Measurements from ENCODE around the gene GRIFIN.

GRIFIN gene

DNA sequence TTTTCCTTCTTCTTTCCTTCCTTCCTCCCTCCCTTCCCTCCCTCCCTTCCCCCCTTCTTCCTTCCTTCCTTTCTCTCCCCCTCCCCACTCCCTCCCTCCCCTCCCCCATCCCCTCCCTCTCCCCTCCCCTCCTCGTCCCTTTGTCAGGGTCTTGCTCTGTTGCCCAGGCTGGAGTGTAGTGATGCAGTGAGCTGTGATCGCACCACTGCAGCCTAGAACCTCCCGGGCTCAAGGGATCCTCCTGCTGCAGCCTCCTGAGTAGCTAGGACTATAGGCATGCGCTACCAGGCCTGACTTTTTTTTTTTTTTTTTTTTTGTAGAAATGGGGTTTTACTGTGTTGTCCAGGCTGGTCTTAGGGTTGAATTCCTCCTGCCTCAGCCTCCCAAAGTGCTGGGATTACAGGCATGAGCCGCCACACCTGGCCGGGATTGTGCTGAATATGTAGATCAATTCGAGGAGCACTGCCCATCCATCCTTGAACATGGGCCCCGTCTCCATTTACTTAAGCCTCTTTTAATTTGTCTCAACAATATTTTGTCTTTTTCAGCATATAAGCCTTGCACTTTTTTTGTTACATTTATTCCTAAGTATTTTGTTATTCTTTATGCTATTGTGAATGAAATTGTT lies 23.4 kb downstream of the GRIFIN start:
- no peak for DNase-seq

DNA sequence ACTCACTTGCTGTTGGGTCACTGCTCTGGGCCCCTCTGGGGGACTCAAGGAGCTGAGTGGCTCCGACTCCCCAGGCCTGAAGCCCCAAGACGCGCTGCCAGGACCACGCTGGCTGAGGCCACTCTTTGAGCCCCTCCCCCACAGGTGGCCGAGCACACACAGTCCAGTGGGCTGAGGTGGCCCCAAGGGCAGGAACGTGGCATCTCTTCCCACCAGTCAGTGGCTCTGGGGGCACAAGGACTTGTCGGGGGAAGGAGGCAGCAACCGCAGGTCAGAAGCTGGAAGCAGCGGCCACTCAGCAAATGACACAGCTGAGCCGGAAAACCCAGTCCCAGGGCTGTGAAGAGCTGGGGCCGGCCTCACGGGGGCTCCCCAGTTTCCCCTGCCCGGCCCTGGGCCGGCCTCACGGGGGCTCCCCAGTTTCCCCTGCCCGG lies 24.1 kb downstream of the GRIFIN start:
- no peak for DNase-seq

DNA sequence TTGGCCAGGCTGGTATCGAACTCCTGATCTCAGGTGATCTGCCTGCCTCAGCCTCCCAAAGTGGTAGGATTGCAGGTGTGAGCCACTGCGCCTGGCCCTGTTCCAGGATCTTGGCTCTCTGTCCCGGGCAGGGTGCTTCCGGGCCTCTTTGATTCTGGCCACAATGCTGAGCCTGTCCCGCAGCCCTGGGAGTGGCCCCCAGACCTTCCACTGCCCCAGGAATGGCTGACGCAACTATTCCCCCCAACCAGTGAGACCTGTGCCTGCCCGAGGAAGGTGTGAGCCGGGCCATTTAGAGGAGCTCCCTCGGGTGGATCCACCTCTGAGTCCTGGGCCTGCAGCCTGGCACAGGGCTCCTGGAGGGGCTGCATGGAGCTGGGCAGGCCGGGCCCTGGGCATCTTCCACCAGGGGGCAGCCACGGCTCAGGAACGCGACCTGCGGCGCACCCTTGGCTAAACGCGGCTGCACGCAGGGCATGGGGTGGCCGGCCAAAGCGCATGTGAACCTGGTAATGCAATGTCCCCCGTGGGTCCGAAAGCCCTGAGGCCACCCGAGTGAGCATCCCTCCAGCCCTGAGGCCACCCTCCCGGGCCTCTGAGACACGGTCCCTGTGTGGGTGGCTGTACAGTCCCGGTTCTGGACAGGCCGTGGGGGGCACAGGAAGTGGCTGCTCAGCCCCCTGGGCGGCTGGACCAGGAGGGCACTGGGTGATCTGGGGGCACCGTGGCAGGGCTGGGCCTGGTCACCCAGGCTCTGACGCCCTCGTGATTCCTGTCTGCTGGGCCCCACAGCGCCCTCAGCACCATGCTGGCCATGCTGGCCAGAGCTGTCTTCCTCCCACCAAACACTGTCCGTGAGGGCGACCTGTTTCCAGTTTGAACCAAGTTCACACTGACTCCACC lies 24.8 kb downstream of the GRIFIN start:
- DNase-seq: peak; percentile 44 to 68 (median 66)

DNA sequence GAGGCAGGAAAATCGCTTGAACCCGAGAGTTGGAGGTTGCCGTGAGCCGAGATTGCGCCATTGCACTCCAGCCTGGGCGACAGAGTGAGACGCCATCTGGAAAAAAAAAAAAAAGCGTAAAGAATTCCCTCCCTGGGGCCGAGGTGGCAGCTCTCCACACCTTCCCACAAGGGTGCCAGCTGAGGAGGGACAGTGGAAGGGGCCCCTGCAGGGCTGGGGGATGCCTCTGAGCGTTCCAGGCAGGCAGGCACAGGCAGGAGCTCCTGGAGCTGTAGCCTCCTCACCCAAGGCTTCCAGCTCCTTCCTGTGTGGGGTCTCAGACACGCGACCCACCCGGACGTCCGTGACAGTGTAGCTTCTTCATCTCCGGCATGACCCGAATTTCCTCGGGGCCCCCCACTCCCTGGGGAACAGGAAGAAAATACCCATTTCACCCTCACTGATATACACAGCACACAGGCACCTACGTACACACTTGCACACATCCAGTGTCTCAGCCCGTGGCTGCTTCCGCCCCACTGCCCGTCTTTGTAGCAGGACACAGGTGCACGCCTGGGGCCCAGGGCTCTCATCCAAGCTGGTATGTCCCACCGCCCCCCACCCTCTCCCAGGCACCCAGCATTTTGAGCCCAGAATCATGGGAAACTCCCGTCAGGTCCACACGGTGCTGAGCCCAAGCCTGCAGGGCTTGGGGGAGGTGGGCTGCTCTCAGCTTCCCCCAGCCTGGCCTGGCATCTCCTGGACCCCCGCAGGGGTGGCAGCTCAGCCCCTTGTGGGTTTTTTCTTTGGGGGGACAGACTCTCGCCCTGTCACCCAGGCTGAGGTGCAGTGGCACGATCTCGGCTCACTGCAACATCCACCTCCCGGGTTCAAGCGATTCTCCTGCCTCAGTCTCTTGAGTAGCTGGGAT lies 25.7 kb downstream of the GRIFIN start:
- no peak for DNase-seq

DNA sequence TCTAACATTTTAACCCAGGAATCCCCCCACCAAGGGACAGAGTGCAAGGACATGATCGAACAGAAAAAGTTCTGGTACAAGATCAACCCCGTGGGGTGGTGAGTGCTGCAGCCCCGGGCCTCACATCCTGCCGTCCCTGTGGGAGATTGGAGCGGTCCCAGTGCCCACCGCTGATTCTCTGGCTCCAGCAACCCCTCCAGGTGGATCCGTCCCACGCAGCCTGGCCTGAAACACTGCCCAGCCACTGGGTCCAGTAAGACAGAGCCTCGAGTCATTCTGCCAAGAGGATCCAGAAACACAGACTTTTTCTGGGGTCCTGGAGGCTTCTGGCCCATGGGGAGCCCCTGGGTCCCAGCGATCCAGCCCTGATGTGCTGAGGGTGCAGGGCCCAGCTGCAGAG lies 29.5 kb downstream of the GRIFIN start:
- DNase-seq: no peak

DNA sequence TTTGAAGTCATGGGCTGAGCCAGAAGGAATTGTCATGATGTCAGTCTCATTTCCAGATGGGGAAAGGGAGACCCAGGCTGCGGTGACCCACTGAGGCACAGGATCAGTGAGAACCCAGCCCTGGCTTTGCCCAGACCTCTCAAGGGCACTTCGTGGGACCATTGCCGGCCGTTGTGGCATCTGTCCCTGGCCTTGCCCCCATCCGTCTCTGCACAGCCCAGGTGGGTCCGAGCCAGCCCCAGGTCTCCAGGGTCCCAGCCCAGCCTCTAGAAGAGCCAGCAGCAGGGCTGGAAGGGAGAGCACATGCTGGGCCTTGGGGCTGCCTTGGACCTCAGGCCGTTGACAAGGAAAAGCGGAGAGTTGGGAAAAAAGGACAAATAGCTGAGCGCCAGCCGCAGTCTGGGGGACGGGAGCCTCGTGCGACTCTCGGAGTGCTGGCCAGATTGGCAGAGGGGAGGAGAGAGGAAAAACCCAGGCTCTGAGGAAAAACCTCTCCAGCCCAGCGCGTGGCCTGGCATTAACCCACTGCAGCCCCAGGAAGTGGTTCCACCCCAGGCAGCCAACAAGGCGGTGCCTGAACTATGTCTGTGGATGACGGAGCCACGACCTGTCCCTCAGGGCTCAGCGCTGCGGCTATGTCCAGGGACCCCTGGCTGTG lies 30.2 kb downstream of the GRIFIN start:
- DNase-seq: no peak

DNA sequence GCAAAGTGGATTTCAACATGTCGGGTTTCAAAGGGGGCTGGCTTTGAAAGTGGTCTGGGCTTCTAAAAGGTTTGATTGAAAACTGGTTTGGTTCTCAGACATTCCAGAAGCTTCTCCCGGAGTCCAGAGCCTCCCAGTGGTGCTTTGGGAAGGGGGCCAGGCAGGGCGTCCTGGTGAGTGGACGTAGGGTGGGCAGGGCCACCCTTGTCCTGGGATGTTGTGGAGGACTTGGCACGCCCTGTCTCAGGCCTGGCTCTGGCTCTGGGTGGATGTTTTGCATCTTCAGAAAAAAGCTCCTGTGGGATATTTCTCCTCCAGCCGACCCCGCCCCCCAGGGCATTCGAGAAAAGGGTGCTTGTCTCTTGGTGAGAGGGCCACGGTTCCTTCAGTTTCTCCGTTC lies 31.2 kb downstream of the GRIFIN start:
- DNase-seq: no peak

DNA sequence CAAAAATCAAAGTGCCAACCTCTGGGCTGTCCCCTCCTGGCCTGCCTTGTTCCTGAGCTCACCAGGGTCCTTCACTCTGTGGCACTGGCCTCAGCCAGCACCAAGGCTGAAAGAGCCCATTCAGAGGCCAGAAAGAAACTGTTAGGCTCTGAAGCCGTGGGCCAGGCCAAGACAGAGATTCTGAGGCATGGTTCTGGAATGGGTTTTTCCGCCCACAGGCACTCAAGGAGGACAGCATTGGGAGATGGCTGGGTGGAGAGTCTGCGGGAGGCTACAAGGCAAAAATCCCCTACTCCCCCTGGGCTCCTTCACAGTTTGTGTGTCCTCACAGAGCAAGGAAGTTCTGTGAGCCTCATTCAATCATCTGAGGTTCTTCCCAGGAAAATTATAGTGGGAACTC lies 31.7 kb downstream of the GRIFIN start:
- no peak for DNase-seq

DNA sequence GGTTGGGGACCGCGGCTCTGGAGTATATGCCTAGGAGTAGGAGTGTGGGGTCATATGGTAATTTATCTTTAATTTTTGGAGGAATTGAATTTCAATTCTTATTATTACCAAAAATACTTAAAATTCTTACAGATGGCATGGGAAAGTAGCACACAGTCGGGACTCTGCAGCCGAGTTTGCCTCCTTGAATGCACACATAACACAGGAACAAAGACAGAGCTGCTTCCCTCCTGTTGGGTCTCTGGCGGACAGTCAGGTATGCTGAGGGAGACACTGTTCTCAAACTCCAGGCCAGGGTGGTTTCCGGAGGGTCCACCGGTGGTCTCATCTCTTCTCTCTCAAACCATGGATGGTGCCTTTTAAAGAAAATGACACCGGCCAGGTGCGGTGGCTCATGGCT lies 32.7 kb downstream of the GRIFIN start:
- no peak for DNase-seq

DNA sequence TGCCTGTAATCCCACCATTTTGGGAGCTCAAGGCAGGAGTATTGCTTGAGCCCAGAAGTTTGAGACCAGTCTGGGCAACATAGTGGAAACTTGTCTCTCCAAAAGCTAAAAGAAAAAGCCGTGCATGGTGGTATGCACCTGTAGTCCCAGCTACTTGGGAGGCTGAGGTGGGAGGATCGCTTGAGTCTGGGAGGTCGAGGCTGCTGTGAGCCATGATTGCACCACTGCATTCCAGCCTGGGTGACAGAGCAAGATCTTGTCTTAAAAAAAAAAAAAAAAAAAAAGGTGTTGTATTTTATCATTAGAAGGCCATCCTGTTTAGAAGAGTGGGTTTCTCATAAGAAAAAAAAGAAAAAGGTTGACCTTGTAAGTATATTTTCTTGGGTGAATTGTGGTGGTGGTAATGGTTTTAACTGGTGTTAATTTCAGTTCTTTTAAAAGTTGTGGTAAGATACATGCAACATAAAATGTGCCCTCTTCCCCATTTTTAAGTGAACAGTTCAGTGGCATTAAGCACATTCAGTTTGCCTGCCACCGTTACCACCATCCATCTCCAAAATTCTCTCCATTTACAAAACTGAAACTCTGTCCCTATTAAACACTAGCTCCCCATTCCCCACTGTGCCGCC lies 34.7 kb downstream of the GRIFIN start:
- no peak for DNase-seq

DNA sequence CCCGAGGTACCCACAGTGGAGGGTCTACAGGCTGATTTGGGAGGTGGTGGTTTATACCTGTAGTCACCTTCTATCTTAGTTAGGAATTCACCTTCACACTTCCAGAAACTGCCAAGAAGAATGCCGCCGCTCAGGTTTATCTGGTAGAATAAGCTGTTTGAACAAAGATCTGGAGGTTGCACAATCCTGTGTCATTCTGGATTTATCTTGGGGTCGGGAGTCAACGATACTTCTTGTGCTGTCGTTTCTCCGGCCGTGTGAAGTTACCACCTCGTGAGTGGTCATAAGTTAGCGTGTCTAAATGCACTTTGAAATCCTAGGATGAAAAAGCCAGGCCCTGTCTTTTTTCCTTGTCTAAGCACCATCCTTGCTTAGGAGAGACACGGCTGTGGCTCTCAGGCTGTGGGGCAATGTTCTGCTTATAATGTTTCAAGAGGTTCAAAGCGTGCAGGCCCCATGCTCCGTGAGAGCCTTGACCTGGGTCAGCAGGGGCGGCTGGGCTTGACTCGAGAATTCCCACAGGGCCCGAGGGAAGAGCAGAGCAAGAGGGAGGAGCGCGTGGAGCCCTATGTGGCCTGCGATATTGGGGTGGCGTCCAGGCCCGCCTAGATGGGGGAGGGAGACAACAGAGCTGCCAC lies 35.5 kb downstream of the GRIFIN start:
- no peak for DNase-seq

DNA sequence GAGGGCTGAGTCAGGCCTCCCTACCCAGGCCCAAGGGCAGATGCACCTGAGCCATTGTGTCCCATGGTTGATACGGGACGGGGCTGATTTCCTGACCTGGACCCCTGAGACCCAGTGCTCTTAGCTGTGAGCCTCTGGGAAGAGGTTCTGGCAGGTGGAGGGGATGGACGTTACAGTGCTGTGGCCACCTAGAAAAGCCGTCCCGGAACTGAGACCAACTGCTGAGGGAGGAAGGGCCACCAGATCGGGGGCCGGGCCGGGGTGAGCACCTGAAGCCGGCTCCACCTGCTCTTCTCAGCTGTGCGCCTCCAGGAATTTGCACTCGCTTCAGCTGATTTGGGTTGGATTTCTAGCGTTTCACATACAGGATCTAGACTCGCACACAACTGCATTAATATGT lies 37.4 kb downstream of the GRIFIN start:
- DNase-seq: no peak

DNA sequence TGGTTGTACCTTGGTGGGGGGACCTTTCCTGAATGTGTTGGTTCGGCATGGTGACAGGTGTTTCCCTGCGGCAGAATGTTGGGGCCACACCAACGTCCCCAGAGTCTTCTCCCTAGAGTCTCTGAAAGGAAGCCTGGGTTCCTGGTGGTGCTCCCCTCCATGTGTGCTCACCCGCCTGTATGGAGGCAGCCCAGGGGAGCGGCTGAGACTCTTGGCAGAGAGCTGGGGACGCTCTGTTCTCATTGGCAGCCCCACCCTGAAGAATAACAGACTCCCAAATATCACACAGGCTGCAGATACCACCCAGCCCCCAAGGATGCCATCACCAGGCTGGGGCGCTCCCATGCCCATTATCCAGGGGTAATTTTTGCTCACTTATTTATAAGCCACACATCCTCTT lies 38.0 kb downstream of the GRIFIN start:
- DNase-seq: no peak

DNA sequence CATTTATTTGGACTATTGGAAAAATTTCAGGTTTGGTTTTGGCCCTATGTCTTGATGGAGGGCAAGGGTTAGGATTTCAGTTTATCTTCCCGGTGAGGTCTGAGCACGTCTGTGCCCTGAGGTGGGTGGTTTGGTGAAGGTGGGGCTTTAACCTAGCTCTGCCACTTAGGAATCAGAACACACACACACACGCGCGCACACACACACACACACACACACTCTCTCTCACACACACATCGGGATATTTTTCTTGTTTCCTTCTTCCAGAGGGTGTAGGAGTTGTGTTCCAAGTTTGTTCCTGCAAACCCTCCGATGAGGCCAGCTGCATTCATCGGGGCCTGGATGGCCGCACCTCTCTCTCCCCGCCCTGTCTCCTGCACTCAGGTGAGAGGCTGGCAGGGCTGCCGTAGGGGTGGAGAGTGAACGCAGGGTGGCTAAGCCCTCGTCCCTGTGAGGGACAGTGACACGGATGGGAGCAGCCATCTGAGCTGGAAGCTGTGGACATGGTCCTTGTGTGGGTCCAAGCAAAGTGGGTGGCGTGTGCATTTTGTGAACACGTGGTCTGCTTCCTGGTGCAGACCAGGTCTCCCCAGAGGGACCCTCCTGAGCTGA lies 38.6 kb downstream of the GRIFIN start:
- DNase-seq: no peak

DNA sequence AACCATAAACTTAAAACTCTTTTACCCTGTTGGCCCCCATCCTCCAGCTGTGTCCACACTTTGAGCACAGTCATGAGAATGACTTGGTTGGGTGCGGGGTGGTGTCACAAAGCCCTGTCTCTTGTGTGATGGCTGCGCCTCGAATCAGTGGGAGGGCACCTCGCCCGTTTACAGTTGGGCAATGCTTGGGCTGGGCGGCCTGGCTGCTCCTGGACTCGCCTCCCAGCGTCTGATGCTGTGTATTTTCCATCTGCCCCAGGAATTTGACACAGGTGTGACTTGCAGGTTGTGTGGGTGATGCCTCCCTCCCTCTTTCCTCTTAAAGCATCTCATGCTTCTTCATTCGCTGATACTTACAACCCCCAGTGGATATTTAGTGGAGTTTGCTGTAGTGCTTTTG lies 39.1 kb downstream of the GRIFIN start:
- DNase-seq: no peak

DNA sequence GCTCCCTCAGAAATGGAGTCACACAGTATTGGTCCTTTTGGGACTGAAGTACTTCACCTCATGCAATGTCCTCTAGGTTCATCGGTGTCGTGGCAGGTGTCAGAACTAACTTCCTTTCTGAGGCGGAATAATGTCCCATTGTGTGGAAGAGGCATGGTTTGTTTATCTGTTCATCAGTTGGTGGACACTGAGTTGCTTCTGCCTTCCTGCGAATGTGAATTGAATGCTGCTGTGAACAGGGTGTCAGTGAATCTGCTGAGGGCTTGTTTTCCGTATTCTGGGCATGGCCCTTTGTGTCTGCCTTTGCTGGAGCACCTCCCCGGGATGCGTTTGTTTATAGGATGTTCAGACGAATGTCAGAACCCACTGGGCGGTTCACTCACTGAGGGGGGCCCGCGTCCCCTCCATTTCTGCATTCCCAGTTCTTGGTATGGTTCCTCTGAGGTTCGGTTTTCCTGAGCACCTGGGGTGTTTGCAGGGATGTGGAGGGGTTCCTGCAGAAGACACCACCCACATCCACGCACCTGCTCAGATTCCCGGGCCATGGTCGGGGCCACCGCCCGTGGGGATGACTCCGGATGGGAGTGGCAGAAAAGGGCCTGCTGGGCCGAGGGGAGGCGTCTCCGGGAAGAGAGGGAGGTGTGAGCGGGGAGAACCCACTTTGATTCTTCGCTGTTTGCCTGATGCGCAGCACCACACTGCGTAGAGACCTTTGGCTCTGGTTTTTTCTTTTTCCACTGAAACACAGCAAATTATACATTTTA lies 39.7 kb downstream of the GRIFIN start:
- DNase-seq: no peak

DNA sequence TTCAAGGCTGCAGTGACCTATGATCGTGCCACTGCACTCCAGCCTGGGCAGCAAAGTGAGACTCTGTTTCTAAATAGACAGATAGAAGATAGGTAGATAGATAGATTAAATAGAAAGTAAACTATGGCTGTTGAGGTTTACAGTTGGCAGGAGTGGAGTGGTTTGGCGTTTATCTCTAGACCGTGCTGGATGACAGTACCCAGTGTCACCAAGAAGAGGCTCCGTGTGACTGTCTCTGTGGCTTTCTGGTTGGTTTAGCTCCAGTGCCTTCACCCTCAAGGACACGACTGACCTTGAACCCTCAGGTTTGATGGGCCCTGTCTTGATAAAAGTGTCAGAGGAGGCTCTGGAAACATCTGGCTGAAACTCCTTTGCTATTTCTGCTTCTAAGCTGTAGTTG lies 41.1 kb downstream of the GRIFIN start:
- no peak for DNase-seq

DNA sequence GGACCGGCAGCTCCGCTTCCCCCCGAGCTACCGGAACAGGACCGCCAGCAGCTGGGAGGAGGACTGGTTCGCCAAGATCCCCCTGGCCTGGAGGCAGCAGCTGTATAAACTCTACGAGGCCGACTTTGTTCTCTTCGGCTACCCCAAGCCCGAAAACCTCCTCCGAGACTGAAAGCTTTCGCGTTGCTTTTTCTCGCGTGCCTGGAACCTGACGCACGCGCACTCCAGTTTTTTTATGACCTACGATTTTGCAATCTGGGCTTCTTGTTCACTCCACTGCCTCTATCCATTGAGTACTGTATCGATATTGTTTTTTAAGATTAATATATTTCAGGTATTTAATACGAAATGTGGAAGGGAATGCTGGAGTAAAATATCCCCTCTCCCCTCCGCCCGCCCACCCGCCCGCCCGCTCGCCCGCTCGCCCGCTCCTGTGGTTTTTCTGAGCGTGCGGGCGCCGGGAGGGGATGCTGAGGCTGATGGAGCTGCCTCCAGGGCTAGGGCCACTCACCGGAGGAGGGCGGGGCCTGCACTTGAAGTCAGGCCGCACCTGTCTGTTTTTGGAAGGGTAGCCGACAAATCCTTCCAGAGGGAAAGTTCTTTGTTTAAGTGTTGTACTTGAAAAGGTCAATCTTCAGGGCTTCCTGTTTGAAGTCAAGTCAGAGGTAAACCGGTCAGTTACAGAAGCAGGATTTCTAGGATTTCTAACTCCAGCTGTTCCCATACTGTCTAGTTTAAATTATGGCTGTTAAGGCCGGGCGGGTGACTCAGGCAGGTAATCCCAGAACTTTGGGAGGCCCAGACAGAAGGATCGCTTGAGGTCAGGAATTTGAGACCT lies 42.3 kb downstream of the GRIFIN start:
- no peak for DNase-seq

DNA sequence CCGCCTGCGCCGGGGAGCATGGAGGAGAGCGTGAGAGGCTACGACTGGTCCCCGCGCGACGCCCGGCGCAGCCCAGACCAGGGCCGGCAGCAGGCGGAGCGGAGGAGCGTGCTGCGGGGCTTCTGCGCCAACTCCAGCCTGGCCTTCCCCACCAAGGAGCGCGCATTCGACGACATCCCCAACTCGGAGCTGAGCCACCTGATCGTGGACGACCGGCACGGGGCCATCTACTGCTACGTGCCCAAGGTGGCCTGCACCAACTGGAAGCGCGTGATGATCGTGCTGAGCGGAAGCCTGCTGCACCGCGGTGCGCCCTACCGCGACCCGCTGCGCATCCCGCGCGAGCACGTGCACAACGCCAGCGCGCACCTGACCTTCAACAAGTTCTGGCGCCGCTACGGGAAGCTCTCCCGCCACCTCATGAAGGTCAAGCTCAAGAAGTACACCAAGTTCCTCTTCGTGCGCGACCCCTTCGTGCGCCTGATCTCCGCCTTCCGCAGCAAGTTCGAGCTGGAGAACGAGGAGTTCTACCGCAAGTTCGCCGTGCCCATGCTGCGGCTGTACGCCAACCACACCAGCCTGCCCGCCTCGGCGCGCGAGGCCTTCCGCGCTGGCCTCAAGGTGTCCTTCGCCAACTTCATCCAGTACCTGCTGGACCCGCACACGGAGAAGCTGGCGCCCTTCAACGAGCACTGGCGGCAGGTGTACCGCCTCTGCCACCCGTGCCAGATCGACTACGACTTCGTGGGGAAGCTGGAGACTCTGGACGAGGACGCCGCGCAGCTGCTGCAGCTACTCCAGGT lies 43.1 kb downstream of the GRIFIN start:
- no peak for DNase-seq
